Upper lobe of left lung (tissue), 6 donors: ENCODE measurements around the gene DHRS7C. TPM values are rescaled to one million over a fixed set of nuclear protein-coding genes. Genes with fewer than 3 reads are reported as not detected.

Experiments used
- ATAC-seq, 2 donors: fragments of 200-7000 bp; cut with Tn5 transposase; one replicate each; pipeline ENCODE4 v1.9.1; 2022; ENCODE audit warnings: mild to moderate bottlenecking in 2 of 2, moderate library complexity in 2 of 2; ENCODE audit not compliant: low FRiP score in 2 of 2
- DNase-seq, 2 donors: peaks; one replicate each; pipeline ENCODE4 v3.0.0-alpha.2; 2019 to 2020
- H3K27ac ChIP-seq, 4 donors: fragments of 200-600 bp; sonication (generic); one replicate each; pipeline ENCODE4 v1.5.1; 2016 to 2019
- H3K27me3 ChIP-seq, 4 donors: fragments of 200-600 bp; sonication (generic); one replicate each; pipeline ENCODE4 v1.5.1; 2017 to 2019
- H3K36me3 ChIP-seq, 4 donors: fragments of 200-600 bp; sonication (generic); one replicate each; pipeline ENCODE4 v1.5.1; 2016 to 2019
- H3K4me1 ChIP-seq, 4 donors: fragments of 200-600 bp; sonication (generic); one replicate each; pipeline ENCODE4 v1.5.1; 2018 to 2019
- H3K4me3 ChIP-seq, 4 donors: fragments of 200-600 bp; sonication (generic); one replicate each; pipeline ENCODE4 v1.5.1; 2017 to 2019; ENCODE audit warnings: mild to moderate bottlenecking in 2 of 4, moderate library complexity in 1 of 4
- H3K9me3 ChIP-seq, 4 donors: fragments of 200-600 bp; sonication (generic); one replicate each; pipeline ENCODE4 v1.5.1; 2018 to 2019
- CTCF ChIP-seq, 6 experiments: fragments of 450-650 bp in 4 of 6; fragments of 200-600 bp in 2 of 6; sonication (generic) in 2 of 6; IDR thresholded peaks; one replicate each; pipeline ENCODE4 v1.5.1; 2016 to 2019; ENCODE audit warnings: antibody characterized with exemption in 6 of 6
- EP300 ChIP-seq, 4 donors: sonication (generic); formaldehyde crosslinking; IDR thresholded peaks; one replicate each; pipeline ENCODE4 v1.5.1; 2017; ENCODE audit warnings: antibody characterized with exemption in 4 of 4, control low read depth in 2 of 4
- POLR2A ChIP-seq, 4 donors: fragments of 450-650 bp; IDR thresholded peaks; one replicate each; pipeline ENCODE4 v1.5.1; 2016 to 2017; ENCODE audit warnings: antibody characterized with exemption in 4 of 4, mild to moderate bottlenecking in 2 of 4
- POLR2AphosphoS5 ChIP-seq, 2 donors: sonication (generic); formaldehyde crosslinking; IDR thresholded peaks; one replicate each; pipeline ENCODE4 v1.5.1; 2017; ENCODE audit warnings: antibody characterized with exemption in 2 of 2
- WGBS, 2 donors: methylation state at CpG; one replicate each; pipeline ENCODE4 v1.1.5; 2017 to 2018; 5-methylcytosine and 5-hydroxymethylcytosine counted together
- total RNA-seq, 6 donors: library from RNA; depleted of rRNA in 4 of 6; stranded (reverse); fragments of >200 nt in 4 of 6; gene quantifications; one replicate each; pipeline versions ENCODE4 v1.1.0 to v1.2.1, GENCODE V29; 2016 to 2021
- donor health status: DM: no; HTN: no; CAD: no; lungs with moderate emphysema.
- donor health status: DM: no; HTN: yes; CAD: no; lungs with severe emphysema.

DHRS7C gene
- total RNA-seq, 6 donors from 2014 or later: not detected

DNA sequence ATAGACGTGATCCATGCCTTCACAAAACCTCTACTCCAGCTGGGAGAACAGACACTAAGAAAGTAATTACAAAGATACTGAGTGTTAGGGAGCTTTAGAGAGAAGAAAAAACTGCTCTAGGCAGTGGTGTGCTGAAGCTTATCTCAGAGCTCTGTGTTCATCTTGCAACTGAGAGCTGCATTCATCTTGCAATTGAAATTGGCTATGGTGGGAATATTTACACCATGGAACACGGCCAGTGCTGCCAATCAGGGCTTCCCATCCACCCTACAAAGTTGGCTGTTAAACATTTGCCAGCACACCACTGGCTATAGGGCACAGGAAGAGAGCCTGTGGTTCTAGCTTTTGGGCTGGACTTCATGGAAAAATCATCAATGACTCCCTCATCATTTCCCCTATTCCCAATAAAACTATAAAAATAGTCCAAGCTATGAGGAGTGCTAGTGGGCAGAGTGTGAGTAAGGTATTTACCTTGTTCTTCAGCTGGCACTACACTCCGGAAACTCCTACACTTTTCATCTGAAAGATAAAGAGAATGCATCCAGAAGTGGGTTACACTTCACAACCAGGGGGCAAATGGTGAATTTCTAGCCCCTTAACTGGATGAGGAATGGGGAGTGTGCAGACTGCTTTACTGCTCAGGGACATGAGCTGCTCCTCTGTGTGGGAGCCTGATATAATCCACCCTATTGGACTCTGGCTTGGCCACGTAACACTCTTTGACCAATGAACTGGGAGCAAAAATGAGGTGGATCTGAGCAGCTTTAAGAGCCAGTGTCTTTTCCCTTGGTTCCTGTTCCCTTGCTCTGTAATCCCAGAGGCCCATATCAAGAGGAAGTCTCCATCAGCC lies 18.9 kb upstream of the DHRS7C start:
- no peaks in the 10 kb centered on the region for H3K4me1 ChIP-seq
- no peak overlapping the region for H3K27ac ChIP-seq
- H3K4me3 ChIP-seq: no peak overlapping the region
- H3K27me3 ChIP-seq: no peaks in the 10 kb centered on the region
- WGBS, 2 donors: 61 to 67% methylated on average over 4 of the region's 4 CpGs
- ATAC-seq: no peak
- H3K9me3 ChIP-seq: no peaks in the 10 kb centered on the region
- no peak for DNase-seq
- no peaks in the 10 kb centered on the region for H3K36me3 ChIP-seq
- TF ChIP-seq POLR2AphosphoS5 (IDR thresholded peaks at IDR 0.05) (no peak), POLR2A (IDR thresholded peaks at IDR 0.05) (no peak), CTCF (IDR thresholded peaks at IDR 0.05) (no peak), EP300 (IDR thresholded peaks at IDR 0.05) (no peak)

DNA sequence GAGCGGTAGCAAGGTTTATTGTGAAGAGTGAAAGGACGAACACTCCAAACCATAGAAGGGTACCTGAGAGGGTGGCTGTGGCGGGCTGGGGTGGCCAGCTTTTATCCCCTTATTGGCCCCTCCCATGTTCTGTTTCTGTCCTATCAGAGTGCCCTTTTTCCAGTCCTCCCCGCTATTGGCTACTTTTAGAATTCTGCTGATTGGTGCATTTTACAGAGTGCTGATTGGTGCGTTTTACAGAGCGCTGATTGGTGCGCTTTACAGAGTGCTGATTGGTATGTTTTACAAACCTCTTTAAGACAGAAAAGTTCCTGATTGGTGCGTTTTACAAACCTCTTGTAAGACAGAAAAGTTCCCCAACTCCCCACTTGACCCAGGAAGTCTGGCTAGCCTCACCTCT lies 18.0 kb upstream of the DHRS7C start:
- no peak for TF ChIP-seq POLR2A (IDR thresholded peaks at IDR 0.05)
- no peak for TF ChIP-seq POLR2AphosphoS5 (IDR thresholded peaks at IDR 0.05)
- TF ChIP-seq EP300 (IDR thresholded peaks at IDR 0.05): no peak
- TF ChIP-seq CTCF (IDR thresholded peaks at IDR 0.05): no peak
- Histone ChIP-seq H3K27me3 (no peaks in the 10 kb centered on the region), H3K9me3 (peaks cover 0 to 4% (median 2%) of the 10 kb centered on the region in 4 donors), H3K4me1 (no peaks in the 10 kb centered on the region), H3K36me3 (no peaks in the 10 kb centered on the region), H3K27ac (no peak overlapping the region), H3K4me3 (no peak overlapping the region)
- ATAC-seq (no peak), DNase-seq (no peak)
- 83 to 91% methylated on average over 8 of the region's 8 CpGs for WGBS, 2 donors

- TF ChIP-seq POLR2AphosphoS5 (IDR thresholded peaks at IDR 0.05) (no peak), EP300 (IDR thresholded peaks at IDR 0.05) (no peak), CTCF (IDR thresholded peaks at IDR 0.05) (no peak), POLR2A (IDR thresholded peaks at IDR 0.05) (no peak)
- Histone ChIP-seq H3K36me3 (no peaks in the 10 kb centered on the region), H3K4me3 (no peak overlapping the region), H3K4me1 (no peaks in the 10 kb centered on the region), H3K27ac (no peak overlapping the region), H3K9me3 (peaks cover 0 to 9% (median 3%) of the 10 kb centered on the region in 4 donors), H3K27me3 (no peaks in the 10 kb centered on the region)
- WGBS, 2 donors: 68 to 78% methylated on average over 6 of the region's 6 CpGs
- ATAC-seq: no peak
- no peak for DNase-seq
These were observed 15.3 kb upstream of the DHRS7C start for GRCh38 chr17:9806699-9807098.

DNA sequence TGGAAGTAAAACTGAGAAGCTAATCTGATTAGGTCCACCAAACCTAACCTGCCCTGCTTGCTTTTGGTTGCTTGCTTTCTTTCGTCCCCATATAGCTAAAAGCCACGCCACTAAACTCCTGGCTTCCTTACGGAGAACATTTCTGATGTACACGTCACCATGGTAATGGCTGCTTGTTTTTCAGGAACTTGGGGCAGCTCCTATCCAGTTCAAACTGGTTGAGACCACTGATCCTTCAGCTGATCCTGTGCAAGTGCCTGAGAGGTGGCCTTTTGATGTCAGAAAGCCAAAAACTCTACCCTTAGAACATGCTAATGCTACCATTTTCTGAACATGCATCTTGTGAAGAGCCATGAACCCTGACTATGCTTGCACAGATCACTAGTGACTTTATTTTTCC lies 14.4 kb upstream of the DHRS7C start:
- H3K36me3 ChIP-seq: no peaks in the 10 kb centered on the region
- ATAC-seq (no peak), DNase-seq (no peak)
- no peaks in the 10 kb centered on the region for H3K27me3 ChIP-seq
- TF ChIP-seq POLR2AphosphoS5 (IDR thresholded peaks at IDR 0.05): no peak
- TF ChIP-seq POLR2A (IDR thresholded peaks at IDR 0.05): no peak
- no peak for TF ChIP-seq EP300 (IDR thresholded peaks at IDR 0.05)
- TF ChIP-seq CTCF (IDR thresholded peaks at IDR 0.05): no peak
- peaks cover 0 to 9% (median 3%) of the 10 kb centered on the region in 4 donors for H3K9me3 ChIP-seq
- H3K27ac ChIP-seq: no peak overlapping the region
- H3K4me3 ChIP-seq: no peak overlapping the region
- 47 to 48% methylated on average over 4 of the region's 4 CpGs for WGBS, 2 donors
- no peaks in the 10 kb centered on the region for H3K4me1 ChIP-seq

GRCh38 chr17:9802697-9803096 lies 11.3 kb upstream of the DHRS7C start:
- DNase-seq: no peak
- TF ChIP-seq POLR2A (IDR thresholded peaks at IDR 0.05) (no peak), CTCF (IDR thresholded peaks at IDR 0.05) (no peak), EP300 (IDR thresholded peaks at IDR 0.05) (no peak), POLR2AphosphoS5 (IDR thresholded peaks at IDR 0.05) (no peak)
- Histone ChIP-seq H3K27ac (no peak overlapping the region), H3K4me3 (no peak overlapping the region), H3K27me3 (no peaks in the 10 kb centered on the region), H3K4me1 (no peaks in the 10 kb centered on the region), H3K9me3 (peaks cover 0 to 9% (median 3%) of the 10 kb centered on the region in 4 donors), H3K36me3 (no peaks in the 10 kb centered on the region)
- WGBS, 2 donors: 56 to 69% methylated on average over 4 of the region's 4 CpGs
- ATAC-seq: no peak
